PC-9 (cell line): ENCODE results near the gene SUMF1.

Source experiments
- CTCF ChIP-seq: fragments of 200-600 bp; sonication (generic); conservative IDR thresholded peaks from 2 replicates; pipeline ENCODE4 v1.6.1; 2017; ENCODE audit warnings: mixed run types, antibody characterized with exemption, mild to moderate bottlenecking, moderate library complexity
- EZH2 ChIP-seq: fragments of 200-600 bp; sonication (generic); IDR thresholded peaks from 2 replicates; pipeline ENCODE4 v1.8.0; 2017; ENCODE audit warnings: antibody characterized with exemption, low read depth

- TF ChIP-seq CTCF = no peak
- TF ChIP-seq EZH2 = no peak
Observed at GRCh38 chr3:4503050-4503449, 36.0 kb upstream of the SUMF1 start.
